GM12878 (cell line): ENCODE data around the gene CD7. TPM values are rescaled to one million over a fixed set of nuclear protein-coding genes. Genes with fewer than 3 reads are reported as not detected.

Source experiments
- ASH2L ChIP-seq: fragments of 300-600, 200-600 bp; sonication (generic); IDR thresholded peaks from 2 replicates; pipeline ENCODE4 v1.6.1; 2017; ENCODE audit warnings: low read depth, mild to moderate bottlenecking, borderline replicate concordance
- ATF3 ChIP-seq: IDR thresholded peaks from 2 replicates; pipeline ENCODE4 v1.6.1; 2011; ENCODE audit warnings: low read depth, mild to moderate bottlenecking, low read length, moderate library complexity, borderline replicate concordance; ENCODE audit errors: extremely low read depth
- EP300 ChIP-seq, 2 experiments: fragments of 150-350 bp in 1 of 2; IDR thresholded peaks; 2 replicates each; pipeline ENCODE4 v1.6.1; 2011 to 2012; ENCODE audit warnings: low read depth in 2 of 2, low read length in 2 of 2, borderline replicate concordance in 1 of 2, improper control_type of control experiment in 1 of 2, inconsistent platforms in 1 of 2; ENCODE audit not compliant: control insufficient read depth in 1 of 2
- FOS ChIP-seq: IDR thresholded peaks from 3 replicates; pipeline ENCODE4 v1.6.1; 2011; ENCODE audit warnings: borderline replicate concordance; ENCODE audit not compliant: insufficient read length; ENCODE audit errors: extremely low read depth
- GABPA ChIP-seq: IDR thresholded peaks from 2 replicates; pipeline ENCODE4 v1.6.1; 2014; ENCODE audit warnings: antibody characterized with exemption, low read depth, mild to moderate bottlenecking, inconsistent platforms
- GATAD2B ChIP-seq: fragments of 450-650 bp; conservative IDR thresholded peaks from 2 replicates; pipeline ENCODE4 v1.6.1; 2017; ENCODE audit warnings: low read depth, mild to moderate bottlenecking, moderate library complexity
- IKZF1 ChIP-seq: fragments of 450-650 bp; conservative IDR thresholded peaks from 2 replicates; pipeline ENCODE4 v1.6.1; 2017; ENCODE audit warnings: antibody characterized with exemption, mild to moderate bottlenecking
- IRF5 ChIP-seq: fragments of 450-650 bp; IDR thresholded peaks from 2 replicates; pipeline ENCODE4 v1.6.1; 2017; ENCODE audit warnings: borderline replicate concordance
- KAT2A ChIP-seq: conservative IDR thresholded peaks from 2 replicates; pipeline ENCODE4 v1.6.1; 2011; ENCODE audit warnings: low read depth, low read length; ENCODE audit not compliant: control insufficient read depth
- KDM1A ChIP-seq: fragments of 200-600 bp; sonication (generic); IDR thresholded peaks from 2 replicates; pipeline ENCODE4 v1.6.1; 2016; ENCODE audit warnings: borderline replicate concordance
- MEF2A ChIP-seq: IDR thresholded peaks from 2 replicates; pipeline ENCODE4 v1.6.1; 2011; ENCODE audit warnings: low read depth, mild to moderate bottlenecking, low read length, moderate library complexity; ENCODE audit not compliant: insufficient read depth
- MTA2 ChIP-seq: fragments of 450-650 bp; IDR thresholded peaks from 2 replicates; pipeline ENCODE4 v1.6.1; 2016; ENCODE audit warnings: low read depth, mild to moderate bottlenecking, moderate library complexity
- NFIC ChIP-seq: IDR thresholded peaks from 2 replicates; pipeline ENCODE4 v1.6.1; 2012; ENCODE audit warnings: low read depth, mild to moderate bottlenecking, inconsistent platforms, low read length, moderate library complexity
- NKRF ChIP-seq: fragments of 450-650 bp; conservative IDR thresholded peaks from 2 replicates; pipeline ENCODE4 v1.6.1; 2017; ENCODE audit warnings: mild to moderate bottlenecking, moderate library complexity
- NR2C1 ChIP-seq: fragments of 450-650 bp; IDR thresholded peaks from 2 replicates; pipeline ENCODE4 v1.6.1; 2017; ENCODE audit warnings: antibody characterized with exemption, mild to moderate bottlenecking, moderate library complexity
- PML ChIP-seq: IDR thresholded peaks from 2 replicates; pipeline ENCODE4 v1.6.1; 2012; ENCODE audit warnings: low read length, inconsistent platforms
- RAD51 ChIP-seq: fragments of 450-650 bp; IDR thresholded peaks from 2 replicates; pipeline ENCODE4 v1.6.1; 2016; ENCODE audit warnings: moderate library complexity, mild to moderate bottlenecking, inconsistent platforms
- RB1 ChIP-seq: fragments of 450-650 bp; formaldehyde crosslinking; IDR thresholded peaks from 2 replicates; pipeline ENCODE4 v1.6.1; 2017; ENCODE audit warnings: mild to moderate bottlenecking, borderline replicate concordance
- STAT1 ChIP-seq: fragments of 450-650 bp; conservative IDR thresholded peaks from 2 replicates; pipeline ENCODE4 v1.6.1; 2014; ENCODE audit warnings: antibody characterized with exemption, mild to moderate bottlenecking
- YY1 ChIP-seq: IDR thresholded peaks from 2 replicates; pipeline ENCODE4 v1.6.1; 2011; ENCODE audit warnings: low read depth, mild to moderate bottlenecking, low read length
- ZBTB4 ChIP-seq: fragments of 450-650 bp; formaldehyde crosslinking; IDR thresholded peaks from 2 replicates; pipeline ENCODE4 v1.4.0; 2022; ENCODE audit warnings: mild to moderate bottlenecking, moderate library complexity
- ZNF274 ChIP-seq: IDR thresholded peaks from one replicate; pipeline ENCODE4 v1.8.0; 2011; ENCODE audit not compliant: insufficient read length, insufficient read depth
- ZNF384 ChIP-seq: IDR thresholded peaks from 2 replicates; pipeline ENCODE4 v1.6.1; 2012; ENCODE audit warnings: low read depth, mild to moderate bottlenecking, low read length, improper control_type of control experiment, borderline replicate concordance
- polyA plus RNA-seq, 11 experiments: library from polyadenylated mRNA; depleted of rRNA in 4 of 11; unstranded in 6 of 11; stranded (reverse) in 5 of 11; fragments of >200 nt; fragmentation: Nextera tagmentation in 4 of 11; fragmentation: Illumina TruSeq in 1 of 11; extraction: Ambion mirVana in 4 of 11; extraction: Trizol in 1 of 11; gene quantifications; 1 replicate in 1 of 11; 2 replicates in 10 of 11; pipeline versions ENCODE4 v1.2.1 to v1.2.3, GENCODE V29; 2011 to 2016; ENCODE audit warnings: inconsistent platforms in 2 of 11, missing spikeins in 2 of 11, low read depth in 1 of 11
- total RNA-seq, 4 experiments: library from RNA; depleted of rRNA in 3 of 4; stranded (reverse); fragments of >200 nt in 3 of 4; fragmentation: Illumina TruSeq in 1 of 4; extraction: Trizol in 1 of 4; gene quantifications; 2 replicates each; pipeline versions ENCODE4 v1.2.1 to v1.2.3, GENCODE V29; 2013 to 2021

Gene CD7
- total and polyA plus RNA-seq, 10 of the 15 experiments (the other 5 are each of a cell fraction or from before 2014, with no cell fraction given): 0.33 TPM; not detected in 9

- TF ChIP-seq KDM1A: no peak
- TF ChIP-seq RAD51: peak; percentile 99
- TF ChIP-seq ZNF384: no peak
- TF ChIP-seq ZBTB4 (CRISPR knock-in tag): no peak
- TF ChIP-seq PML: peak; percentile 88; the same call in 1 of the 2 replicates
- TF ChIP-seq MEF2A: peak; percentile 93
- peak; percentile 75 for TF ChIP-seq NKRF
- peak; percentile 35; the same call in 1 of the 2 replicates for TF ChIP-seq NFIC
- no peak for TF ChIP-seq STAT1
- peak; percentile 70 for TF ChIP-seq FOS
- TF ChIP-seq KAT2A: no peak
- TF ChIP-seq ASH2L: no peak
- peak; percentile 18; the same call in 1 of the 2 replicates for TF ChIP-seq RB1
- peak; percentile 86; the same call in 1 of the 2 replicates for TF ChIP-seq ATF3
- peak in 1 of 2 experiments; percentile 34; a peak in 1 of 4 replicates for TF ChIP-seq EP300 (IDR thresholded peaks at IDR 0.05; ENCODE audit: borderline replicate concordance in 1 of 2, control insufficient read depth in 1 of 2, low read depth in 2 of 2, low read length in 2 of 2)
- TF ChIP-seq GATAD2B: peak; percentile 84
- TF ChIP-seq NR2C1: no peak
- TF ChIP-seq ZNF274: no peak
- TF ChIP-seq MTA2: peak; percentile 34
- TF ChIP-seq YY1: peak; percentile 78
- no peak for TF ChIP-seq IRF5
- no peak for TF ChIP-seq GABPA
- TF ChIP-seq IKZF1: peak; percentile 93
These were observed 24.9 kb downstream of the CD7 start (continued) for GRCh38 chr17:82292251-82293154.
